CD14-positive monocyte (primary cell): ENCODE results near the gene C9orf85. TPM values are rescaled to one million over a fixed set of nuclear protein-coding genes. Genes with fewer than 3 reads are reported as not detected.

ENCODE experiments used
- DNase-seq, 3 donors: peaks; one replicate each; pipeline ENCODE4 v3.0.0-alpha.2; 2011 to 2022
- H2AFZ ChIP-seq: 2 replicates; pipeline ENCODE4 v1.6.0; 2012; ENCODE audit warnings: mild to moderate bottlenecking, low read depth, low read length, inconsistent platforms; ENCODE audit not compliant: insufficient read depth, poor library complexity, severe bottlenecking
- H3K27ac ChIP-seq, 2 donors: 1 replicate in 1 of 2; 2 replicates in 1 of 2; pipeline ENCODE4 v1.5.1; 2012 to 2013; ENCODE audit warnings: low read length in 2 of 2, control low read depth in 1 of 2, inconsistent platforms in 1 of 2, low read depth in 1 of 2, mild to moderate bottlenecking in 1 of 2
- H3K27me3 ChIP-seq, 2 donors: one replicate each; pipeline versions ENCODE4 v1.6.0 to v1.6.1; 2011 to 2013; ENCODE audit warnings: low read length in 2 of 2; ENCODE audit not compliant: control insufficient read depth in 2 of 2, insufficient read depth in 2 of 2
- H3K36me3 ChIP-seq, 2 donors: replicated peaks in 1 of 2; 1 replicate in 1 of 2; 2 replicates in 1 of 2; pipeline versions ENCODE4 v1.5.1 to v1.6.1; 2012 to 2013; ENCODE audit warnings: low read length in 2 of 2, control low read depth in 1 of 2, inconsistent platforms in 1 of 2, mild to moderate bottlenecking in 1 of 2; ENCODE audit not compliant: insufficient read depth in 2 of 2, control insufficient read depth in 1 of 2
- H3K4me1 ChIP-seq, 2 donors: 1 replicate in 1 of 2; 2 replicates in 1 of 2; pipeline versions ENCODE4 v1.5.1 to v1.6.1; 2012 to 2013; ENCODE audit warnings: low read length in 2 of 2, control low read depth in 1 of 2, inconsistent platforms in 1 of 2, mild to moderate bottlenecking in 1 of 2, moderate library complexity in 1 of 2; ENCODE audit not compliant: insufficient read depth in 2 of 2, control insufficient read depth in 1 of 2
- H3K4me2 ChIP-seq: replicated peaks from 2 replicates; pipeline ENCODE3; 2012; ENCODE audit warnings: low read length, moderate library complexity, mild to moderate bottlenecking; ENCODE audit not compliant: poor library complexity, severe bottlenecking; ENCODE audit errors: extremely low read depth
- H3K4me3 ChIP-seq, 3 experiments: fragments of 200-600 bp in 1 of 3; sonication (generic) in 1 of 3; replicated peaks in 1 of 3; 1 replicate in 2 of 3; 2 replicates in 1 of 3; pipeline ENCODE4 v1.5.1; 2011 to 2013; ENCODE audit warnings: low read length in 3 of 3, mild to moderate bottlenecking in 3 of 3, control low read depth in 2 of 3, low read depth in 2 of 3, inconsistent platforms in 1 of 3, moderate library complexity in 1 of 3
- H3K79me2 ChIP-seq: 2 replicates; pipeline ENCODE4 v1.6.0; 2012; ENCODE audit warnings: mild to moderate bottlenecking, control low read depth, inconsistent platforms, low read length, moderate library complexity; ENCODE audit not compliant: insufficient read depth
- H3K9ac ChIP-seq: 2 replicates; pipeline ENCODE4 v1.6.0; 2017; ENCODE audit warnings: low read length, mild to moderate bottlenecking; ENCODE audit not compliant: insufficient read depth, poor library complexity, severe bottlenecking
- H3K9me3 ChIP-seq, 2 donors: replicated peaks in 1 of 2; 1 replicate in 1 of 2; 2 replicates in 1 of 2; pipeline versions ENCODE4 v1.5.1 to v1.6.1; 2012 to 2013; ENCODE audit warnings: low read length in 2 of 2, control low read depth in 1 of 2; ENCODE audit not compliant: control insufficient read depth in 1 of 2, insufficient read depth in 1 of 2
- H4K20me1 ChIP-seq: 2 replicates; pipeline ENCODE4 v1.6.0; 2012; ENCODE audit warnings: mild to moderate bottlenecking, low read length, control low read depth, moderate library complexity; ENCODE audit not compliant: insufficient read depth
- H3K27ac Mint-ChIP-seq, 7 donors: one replicate each; pipeline ENCODE4 v1.8.0; 2020; ENCODE audit warnings: mild to moderate bottlenecking in 7 of 7, mixed read lengths in 7 of 7, moderate library complexity in 6 of 7, inconsistent platforms in 2 of 7
- H3K27me3 Mint-ChIP-seq, 3 donors: one replicate each; pipeline ENCODE4 v1.8.0; 2021 to 2022; ENCODE audit warnings: low read depth in 3 of 3, mild to moderate bottlenecking in 3 of 3, mixed read lengths in 3 of 3, moderate library complexity in 3 of 3, inconsistent platforms in 1 of 3
- H3K36me3 Mint-ChIP-seq, 2 donors: one replicate each; pipeline ENCODE4 v1.8.0; 2020; ENCODE audit warnings: mixed read lengths in 2 of 2, inconsistent platforms in 1 of 2, mild to moderate bottlenecking in 1 of 2
- H3K4me1 Mint-ChIP-seq: one replicate; pipeline ENCODE4 v1.8.0; 2020; ENCODE audit warnings: mild to moderate bottlenecking, mixed read lengths
- H3K4me3 Mint-ChIP-seq, 2 donors: one replicate each; pipeline ENCODE4 v1.8.0; 2020; ENCODE audit warnings: mild to moderate bottlenecking in 2 of 2, mixed read lengths in 2 of 2, moderate library complexity in 1 of 2
- H3K9me3 Mint-ChIP-seq, 7 donors: one replicate each; pipeline ENCODE4 v1.8.0; 2020 to 2022; ENCODE audit warnings: mixed read lengths in 7 of 7, mild to moderate bottlenecking in 6 of 7, moderate library complexity in 6 of 7, inconsistent platforms in 2 of 7
- WGBS: methylation state at CpG from one replicate; pipeline ENCODE4 v1.1.5; 2013; ENCODE audit warnings: missing lambda C conversion rate; ENCODE audit not compliant: insufficient coverage; 5-methylcytosine and 5-hydroxymethylcytosine counted together
- intact Hi-C, 2 donors: fragments of 100-400 bp; cut with micrococcal nuclease; formaldehyde crosslinking; loops; one replicate each; pipeline versions ENCODE4 v1.15.0 to v1.15.1; 2023
- polyA plus RNA-seq, 3 donors: library from polyadenylated mRNA; depleted of rRNA in 1 of 3; unstranded in 2 of 3; stranded (reverse) in 1 of 3; fragments of 300-500 nt in 2 of 3; fragments of >200 nt in 1 of 3; fragmentation: Illumina TruSeq in 2 of 3; gene quantifications; 1 replicate in 2 of 3; 2 replicates in 1 of 3; pipeline ENCODE4 v1.2.3, GENCODE V29; 2012 to 2021
- TF ChIP-seq, protein P1 (sequence below): fragments of 200-600 bp; IDR thresholded peaks from one replicate; pipeline ENCODE4 v1.8.0; 2022; ENCODE audit warnings: antibody characterized with exemption, mild to moderate bottlenecking

Gene C9orf85
- polyA plus RNA-seq, 3 donors: 4.5 to 6.4 (median 5.4) TPM

DNA sequence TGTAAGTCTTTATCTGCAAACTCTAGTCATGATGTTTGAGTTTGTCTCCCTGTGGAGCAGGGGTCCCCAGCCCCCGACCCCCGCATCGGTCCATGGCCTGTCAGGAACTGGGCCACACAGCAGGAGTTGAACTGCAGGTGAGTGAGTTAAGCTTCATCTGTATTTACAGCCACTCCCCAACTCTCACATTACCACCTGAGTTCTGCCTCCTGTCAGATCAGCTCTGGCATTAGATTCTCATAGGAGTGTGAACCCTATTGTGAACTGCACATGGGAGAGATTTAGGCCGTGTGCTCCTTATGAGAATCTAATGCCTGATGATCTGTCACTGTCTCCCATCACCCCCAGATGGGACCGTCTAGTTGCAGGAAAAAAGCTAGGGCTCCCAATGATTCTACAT lies 7.0 kb downstream of the C9orf85 start:
- H3K27ac Mint-ChIP-seq: peak overlapping the region in 2 of 7 donors; percentile 8 to 21
- H3K9me3 ChIP-seq: no peaks in the 10 kb centered on the region
- H3K27ac ChIP-seq: no peak overlapping the region
- intact Hi-C loops: loop anchor here in 1 of 2 donors (10.0 kb wide), 1 partner anchor 94 kb away; no protein-coding TSS in a partner anchor
- H3K4me1 ChIP-seq: no peaks in the 10 kb centered on the region
- peaks cover 39% of the 10 kb centered on the region for H4K20me1 ChIP-seq
- no peak overlapping the region for H2AFZ ChIP-seq
- H3K79me2 ChIP-seq: peaks cover 76% of the 10 kb centered on the region
- H3K4me3 ChIP-seq: no peak overlapping the region
- H3K27me3 Mint-ChIP-seq: peaks cover 0 to 2% (median 0%) of the 10 kb centered on the region in 3 donors
- H3K27me3 ChIP-seq: no peaks in the 10 kb centered on the region
- H3K9me3 Mint-ChIP-seq: no peaks in the 10 kb centered on the region
- no peak overlapping the region for H3K4me2 ChIP-seq
- DNase-seq: no peak
- H3K36me3 ChIP-seq: peaks cover 7 to 13% of the 10 kb centered on the region in 2 donors
- H3K36me3 Mint-ChIP-seq: peaks cover 23 to 36% of the 10 kb centered on the region in 2 donors
- no CpG with 5 or more reads among the region's 5 CpGs for WGBS
- peaks cover 7% of the 10 kb centered on the region for H3K4me1 Mint-ChIP-seq
- H3K4me3 Mint-ChIP-seq: no peak overlapping the region
- TF ChIP-seq, protein P1, sequence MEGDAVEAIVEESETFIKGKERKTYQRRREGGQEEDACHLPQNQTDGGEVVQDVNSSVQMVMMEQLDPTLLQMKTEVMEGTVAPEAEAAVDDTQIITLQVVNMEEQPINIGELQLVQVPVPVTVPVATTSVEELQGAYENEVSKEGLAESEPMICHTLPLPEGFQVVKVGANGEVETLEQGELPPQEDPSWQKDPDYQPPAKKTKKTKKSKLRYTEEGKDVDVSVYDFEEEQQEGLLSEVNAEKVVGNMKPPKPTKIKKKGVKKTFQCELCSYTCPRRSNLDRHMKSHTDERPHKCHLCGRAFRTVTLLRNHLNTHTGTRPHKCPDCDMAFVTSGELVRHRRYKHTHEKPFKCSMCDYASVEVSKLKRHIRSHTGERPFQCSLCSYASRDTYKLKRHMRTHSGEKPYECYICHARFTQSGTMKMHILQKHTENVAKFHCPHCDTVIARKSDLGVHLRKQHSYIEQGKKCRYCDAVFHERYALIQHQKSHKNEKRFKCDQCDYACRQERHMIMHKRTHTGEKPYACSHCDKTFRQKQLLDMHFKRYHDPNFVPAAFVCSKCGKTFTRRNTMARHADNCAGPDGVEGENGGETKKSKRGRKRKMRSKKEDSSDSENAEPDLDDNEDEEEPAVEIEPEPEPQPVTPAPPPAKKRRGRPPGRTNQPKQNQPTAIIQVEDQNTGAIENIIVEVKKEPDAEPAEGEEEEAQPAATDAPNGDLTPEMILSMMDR: no peak
- H3K9ac ChIP-seq: no peak overlapping the region

DNA sequence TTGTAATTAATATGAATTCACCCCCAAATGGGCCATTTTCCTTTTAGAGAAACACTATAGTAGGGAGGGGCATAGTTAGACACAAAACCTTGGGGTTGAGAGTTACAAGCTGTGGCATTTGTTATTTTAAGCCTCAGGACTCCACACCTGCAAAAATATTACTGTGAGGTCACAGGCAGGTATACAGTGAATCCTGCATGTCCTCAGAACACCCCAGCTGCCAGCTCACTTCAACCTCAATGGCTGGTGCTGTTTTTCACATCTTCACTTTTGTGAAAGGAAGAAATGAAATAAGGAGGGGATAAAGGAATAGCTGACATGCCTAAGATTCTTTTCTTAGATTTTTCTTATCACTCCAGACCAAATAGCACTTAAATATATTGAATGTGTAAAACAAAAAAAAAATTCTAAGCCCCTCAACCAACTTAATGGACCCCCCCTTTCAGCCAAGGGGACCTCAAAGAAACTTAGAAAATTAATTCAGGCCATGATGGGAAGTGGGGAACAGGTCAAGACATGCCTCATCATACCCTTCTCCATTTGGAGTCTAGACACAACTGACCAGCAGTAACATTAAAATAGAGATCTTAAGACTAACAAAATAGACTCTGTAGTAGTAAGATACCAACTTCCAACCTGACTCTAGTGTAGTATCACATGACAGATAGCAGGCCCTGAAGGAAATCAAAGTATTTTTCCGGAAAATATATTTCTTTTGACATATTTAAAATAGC lies 9.2 kb downstream of the C9orf85 start:
- peaks cover 27 to 41% of the 10 kb centered on the region in 2 donors for H3K36me3 Mint-ChIP-seq
- H3K4me3 Mint-ChIP-seq: no peak overlapping the region
- H3K4me1 Mint-ChIP-seq: no peaks in the 10 kb centered on the region
- no peaks in the 10 kb centered on the region for H3K4me1 ChIP-seq
- H2AFZ ChIP-seq: no peak overlapping the region
- H3K27ac ChIP-seq: no peak overlapping the region
- H4K20me1 ChIP-seq: peaks cover 38% of the 10 kb centered on the region
- WGBS: no CpG with 5 or more reads among the region's 1 CpG
- no peak overlapping the region for H3K27ac Mint-ChIP-seq
- intact Hi-C loops: no loop called here
- no peak for DNase-seq
- no peak overlapping the region for H3K9ac ChIP-seq
- peaks cover 0 to 2% (median 0%) of the 10 kb centered on the region in 3 donors for H3K27me3 Mint-ChIP-seq
- no peaks in the 10 kb centered on the region for H3K27me3 ChIP-seq
- peaks cover 64% of the 10 kb centered on the region for H3K79me2 ChIP-seq
- H3K4me2 ChIP-seq: no peak overlapping the region
- no peaks in the 10 kb centered on the region for H3K9me3 Mint-ChIP-seq
- H3K4me3 ChIP-seq: no peak overlapping the region
- peaks cover 7 to 18% of the 10 kb centered on the region in 2 donors for H3K36me3 ChIP-seq
- H3K9me3 ChIP-seq: no peaks in the 10 kb centered on the region
- TF ChIP-seq, protein P1: no peak
